GM18499 (cell line): ENCODE measurements around the gene ITIH1.

Source experiments
- ATAC-seq: cut with Tn5 transposase; IDR thresholded peaks from one replicate; pipeline ENCODE4 v1.9.1; 2021; ENCODE audit warnings: moderate number of reproducible peaks; ENCODE audit not compliant: insufficient read depth, unreplicated experiment

Gene ITIH1

GRCh38 chr3:52834871-52835501, 57.6 kb downstream of the ITIH1 start, which contains the start of gene MUSTN1:
TSS of gene MUSTN1 (minus strand) at chr3:52835019. CDS start at chr3:52834948, 71 bp downstream.
- no peak for ATAC-seq

GRCh38 chr3:52835766-52836470, 58.5 kb downstream of the ITIH1 start:
- no peak for ATAC-seq

- no peak for ATAC-seq
These were observed 59.1 kb downstream of the ITIH1 start for GRCh38 chr3:52836471-52836845.

- no peak for ATAC-seq
These were observed 59.6 kb downstream of the ITIH1 start for GRCh38 chr3:52836986-52837385.

- ATAC-seq = no peak
These were observed 61.3 kb downstream of the ITIH1 start for GRCh38 chr3:52838561-52839267.

- no peak for ATAC-seq
These were observed 61.8 kb downstream of the ITIH1 start for GRCh38 chr3:52839268-52839575.

- ATAC-seq = no peak
These were observed 62.6 kb downstream of the ITIH1 start for GRCh38 chr3:52839892-52840545.

GRCh38 chr3:52841211-52841980, 64.0 kb downstream of the ITIH1 start:
- ATAC-seq = no peak
